ENCODE measurements around the gene MAB21L1.
A peak's percentile ranks its signal among the peaks of the same experiment; 100 is the strongest.

The MAB21L1 gene

DNA sequence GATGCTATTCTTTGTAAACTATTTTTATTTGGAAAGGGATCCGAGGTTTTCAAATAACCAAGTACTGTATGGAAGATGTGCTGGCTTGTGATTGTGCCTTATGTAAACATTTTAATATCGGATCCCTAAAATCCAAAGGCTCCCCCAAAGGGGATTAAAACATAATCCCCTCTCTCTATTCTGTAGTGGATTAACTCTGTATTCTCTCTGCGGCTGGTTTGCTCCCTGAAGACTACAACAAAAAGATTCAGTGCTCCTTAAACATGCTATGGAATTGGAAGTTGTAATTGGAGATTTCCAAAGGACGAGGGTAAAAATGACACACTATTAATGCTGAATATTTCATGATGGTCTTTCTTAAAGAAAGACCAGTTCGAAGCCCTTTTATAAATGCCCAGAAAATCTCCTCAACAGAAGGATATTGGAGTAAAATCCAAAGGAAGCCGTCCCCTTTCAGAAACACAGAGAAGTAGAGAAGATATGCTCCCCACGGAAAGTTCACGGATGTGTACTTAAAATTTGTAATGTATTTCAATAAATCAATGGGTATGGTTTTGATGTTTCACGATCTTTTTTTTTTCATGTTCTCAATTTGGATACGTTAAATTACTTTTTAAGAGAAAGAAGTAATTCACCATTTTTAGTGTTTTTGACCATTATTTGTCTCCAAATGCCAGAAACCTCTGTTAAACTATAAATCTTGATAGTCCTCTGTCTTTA lies 6.5 kb downstream of the MAB21L1 start:
- TF ChIP-seq, protein P1, sequence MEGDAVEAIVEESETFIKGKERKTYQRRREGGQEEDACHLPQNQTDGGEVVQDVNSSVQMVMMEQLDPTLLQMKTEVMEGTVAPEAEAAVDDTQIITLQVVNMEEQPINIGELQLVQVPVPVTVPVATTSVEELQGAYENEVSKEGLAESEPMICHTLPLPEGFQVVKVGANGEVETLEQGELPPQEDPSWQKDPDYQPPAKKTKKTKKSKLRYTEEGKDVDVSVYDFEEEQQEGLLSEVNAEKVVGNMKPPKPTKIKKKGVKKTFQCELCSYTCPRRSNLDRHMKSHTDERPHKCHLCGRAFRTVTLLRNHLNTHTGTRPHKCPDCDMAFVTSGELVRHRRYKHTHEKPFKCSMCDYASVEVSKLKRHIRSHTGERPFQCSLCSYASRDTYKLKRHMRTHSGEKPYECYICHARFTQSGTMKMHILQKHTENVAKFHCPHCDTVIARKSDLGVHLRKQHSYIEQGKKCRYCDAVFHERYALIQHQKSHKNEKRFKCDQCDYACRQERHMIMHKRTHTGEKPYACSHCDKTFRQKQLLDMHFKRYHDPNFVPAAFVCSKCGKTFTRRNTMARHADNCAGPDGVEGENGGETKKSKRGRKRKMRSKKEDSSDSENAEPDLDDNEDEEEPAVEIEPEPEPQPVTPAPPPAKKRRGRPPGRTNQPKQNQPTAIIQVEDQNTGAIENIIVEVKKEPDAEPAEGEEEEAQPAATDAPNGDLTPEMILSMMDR (IDR thresholded peaks at IDR 0.05) = no peak
- Histone ChIP-seq H3K4me3 (peak overlapping the region; percentile 70), H3K27ac (peak overlapping the region in 1 of 2 donors; percentile 51)
- no peak for DNase-seq (ENCODE audit: low spot score)

GRCh38 chr13:35468195-35468594 lies 8.3 kb downstream of the MAB21L1 start:
- Histone ChIP-seq H3K4me3 (no peak overlapping the region), H3K27ac (no peak overlapping the region)
- TF ChIP-seq, protein P1 (IDR thresholded peaks at IDR 0.05) = no peak
- no peak for DNase-seq (ENCODE audit: low spot score)

GRCh38 chr13:35465371-35465770 lies 11.1 kb downstream of the MAB21L1 start:
- TF ChIP-seq, protein P1 (IDR thresholded peaks at IDR 0.05) = no peak
- DNase-seq (ENCODE audit: low spot score) = no peak
- H3K4me3 ChIP-seq = no peak overlapping the region

GRCh38 chr13:35460061-35460460 lies 16.4 kb downstream of the MAB21L1 start:
- H3K27ac ChIP-seq = no peak overlapping the region

More at GRCh38 chr13:35465371-35465770, 11.1 kb downstream of the MAB21L1 start:
- no peak overlapping the region for H3K27ac ChIP-seq

GRCh38 chr13:35457258-35457657 lies 19.2 kb downstream of the MAB21L1 start:
- Histone ChIP-seq H3K4me3 (no peak overlapping the region), H3K27ac (no peak overlapping the region)
- DNase-seq (ENCODE audit: low spot score) = no peak
- TF ChIP-seq, protein P1 (IDR thresholded peaks at IDR 0.05) = no peak

More at GRCh38 chr13:35460061-35460460, 16.4 kb downstream of the MAB21L1 start:
- no peak overlapping the region for H3K4me3 ChIP-seq
- DNase-seq (ENCODE audit: low spot score) = no peak
- TF ChIP-seq, protein P1 (IDR thresholded peaks at IDR 0.05) = no peak

DNA sequence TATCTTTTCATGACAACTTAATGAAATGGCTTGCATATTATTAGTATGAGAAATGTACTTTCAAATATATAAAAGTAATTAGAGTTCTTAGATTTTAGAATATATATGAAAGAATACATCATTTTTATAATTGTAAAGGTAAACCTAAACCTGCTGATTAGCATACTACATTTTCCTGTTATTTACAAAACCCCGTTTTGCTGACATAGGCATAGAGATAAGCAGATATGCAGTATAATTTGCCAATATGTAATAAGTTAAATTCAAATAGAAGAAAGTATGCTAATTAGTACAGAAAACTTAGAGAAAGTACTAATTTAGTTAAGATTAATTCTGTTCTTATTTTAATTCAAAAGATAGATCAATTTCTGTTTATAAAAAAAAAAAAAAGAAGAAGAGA lies 21.5 kb downstream of the MAB21L1 start:
- no peak overlapping the region for H3K27ac ChIP-seq
- DNase-seq (ENCODE audit: low spot score) = no peak
- TF ChIP-seq, protein P1 (IDR thresholded peaks at IDR 0.05) = no peak
- no peak overlapping the region for H3K4me3 ChIP-seq

GRCh38 chr13:35449821-35450220 lies 26.7 kb downstream of the MAB21L1 start:
- no peak overlapping the region for H3K4me3 ChIP-seq
- TF ChIP-seq, protein P1 (IDR thresholded peaks at IDR 0.05) = no peak
- DNase-seq (ENCODE audit: low spot score) = no peak
- H3K27ac ChIP-seq = no peak overlapping the region
